Neuronal stem cell (in vitro differentiated cells): ENCODE results near the gene ZFR2.
A peak's percentile ranks its signal among the peaks of the same experiment; 100 is the strongest.

ENCODE experiments used
- DNase-seq: peaks from one replicate; pipeline ENCODE4 v3.0.0-alpha.2; 2013; ENCODE audit warnings: low spot score
- H2AFZ ChIP-seq: one replicate; pipeline ENCODE4 v1.6.1; 2013; ENCODE audit warnings: mild to moderate bottlenecking, low read length, inconsistent platforms
- H2AK5ac ChIP-seq: 2 replicates; pipeline ENCODE4 v1.6.1; 2013; ENCODE audit warnings: low read depth, mild to moderate bottlenecking, inconsistent platforms, low read length, moderate library complexity, mixed read lengths
- H2BK120ac ChIP-seq: 2 replicates; pipeline ENCODE4 v1.6.1; 2013; ENCODE audit warnings: low read depth, mild to moderate bottlenecking, inconsistent platforms, low read length, moderate library complexity, mixed read lengths
- H2BK12ac ChIP-seq: one replicate; pipeline ENCODE4 v1.6.1; 2013; ENCODE audit warnings: low read length, inconsistent platforms
- H2BK15ac ChIP-seq: 2 replicates; pipeline ENCODE4 v1.6.1; 2013; ENCODE audit warnings: mild to moderate bottlenecking, low read length, inconsistent platforms, mixed read lengths
- H2BK5ac ChIP-seq: one replicate; pipeline ENCODE4 v1.6.1; 2013; ENCODE audit warnings: inconsistent platforms, mild to moderate bottlenecking, low read length, moderate library complexity
- H3K14ac ChIP-seq: one replicate; pipeline ENCODE4 v1.6.1; 2013; ENCODE audit warnings: low read length, inconsistent platforms
- H3K18ac ChIP-seq: 2 replicates; pipeline ENCODE4 v1.6.1; 2013; ENCODE audit warnings: low read length, inconsistent platforms
- H3K23ac ChIP-seq: 2 replicates; pipeline ENCODE4 v1.6.1; 2013; ENCODE audit warnings: low read depth, mild to moderate bottlenecking, mixed read lengths, low read length, inconsistent platforms; ENCODE audit not compliant: poor library complexity
- H3K27ac ChIP-seq: replicated peaks from 3 replicates; pipeline ENCODE4 v1.5.1; 2013; ENCODE audit warnings: low read length, inconsistent platforms
- H3K27me3 ChIP-seq, 3 experiments: 2 replicates each; pipeline ENCODE4 v1.6.1; 2013; ENCODE audit warnings: low read length in 3 of 3, mild to moderate bottlenecking in 2 of 3, inconsistent platforms in 1 of 3, low read depth in 1 of 3, mixed read lengths in 1 of 3, moderate library complexity in 1 of 3; ENCODE audit not compliant: control insufficient read depth in 3 of 3, insufficient read depth in 3 of 3
- H3K36me3 ChIP-seq, 2 donors: replicated peaks in 1 of 2; 2 replicates each; pipeline ENCODE4 v1.6.1; 2013; ENCODE audit warnings: low read length in 2 of 2; ENCODE audit not compliant: control insufficient read depth in 2 of 2, insufficient read depth in 2 of 2
- H3K4ac ChIP-seq: 2 replicates; pipeline ENCODE4 v1.6.1; 2013; ENCODE audit warnings: inconsistent platforms, mild to moderate bottlenecking, low read length, moderate library complexity
- H3K4me1 ChIP-seq, 2 donors: 1 replicate in 1 of 2; 2 replicates in 1 of 2; pipeline ENCODE4 v1.6.1; 2013; ENCODE audit warnings: low read length in 2 of 2, low read depth in 1 of 2; ENCODE audit not compliant: control insufficient read depth in 2 of 2, insufficient read depth in 1 of 2
- H3K4me2 ChIP-seq: one replicate; pipeline ENCODE4 v1.6.1; 2013; ENCODE audit warnings: mild to moderate bottlenecking, low read length, inconsistent platforms; ENCODE audit not compliant: insufficient read depth, poor library complexity, severe bottlenecking
- H3K4me3 ChIP-seq, 2 donors: 2 replicates each; pipeline ENCODE4 v1.5.1; 2013; ENCODE audit warnings: low read length in 2 of 2, mild to moderate bottlenecking in 2 of 2, inconsistent platforms in 1 of 2, moderate library complexity in 1 of 2
- H3K79me1 ChIP-seq: one replicate; pipeline ENCODE4 v1.6.1; 2013; ENCODE audit warnings: low read depth, mild to moderate bottlenecking, inconsistent platforms, low read length, moderate library complexity
- H3K9ac ChIP-seq: one replicate; pipeline ENCODE4 v1.6.1; 2013; ENCODE audit warnings: mild to moderate bottlenecking, low read depth, low read length, inconsistent platforms; ENCODE audit not compliant: poor library complexity
- H3K9me3 ChIP-seq, 2 donors: replicated peaks in 1 of 2; 2 replicates each; pipeline versions ENCODE3 to v1.6.1; 2013; ENCODE audit warnings: low read length in 2 of 2, mild to moderate bottlenecking in 2 of 2, inconsistent platforms in 1 of 2, low read depth in 1 of 2, mixed read lengths in 1 of 2, moderate library complexity in 1 of 2; ENCODE audit not compliant: control insufficient read depth in 2 of 2, insufficient read depth in 1 of 2
- H4K8ac ChIP-seq: one replicate; pipeline ENCODE4 v1.6.1; 2013; ENCODE audit warnings: low read depth, mild to moderate bottlenecking, inconsistent platforms, low read length, moderate library complexity
- H4K91ac ChIP-seq: one replicate; pipeline ENCODE4 v1.6.1; 2013; ENCODE audit warnings: low read length, low read depth, mild to moderate bottlenecking, inconsistent platforms; ENCODE audit not compliant: poor library complexity
- WGBS, 2 donors: extraction: QIAGEN DNeasy Blood & Tissue Kit; methylation state at CpG; one replicate each; pipeline ENCODE4 v1.1.7; 2013; ENCODE audit warnings: missing lambda C conversion rate in 2 of 2, mixed read lengths in 1 of 2; ENCODE audit not compliant: insufficient read length in 2 of 2, insufficient replicate concordance in 1 of 2; ENCODE audit errors: extremely low coverage in 2 of 2; 5-methylcytosine and 5-hydroxymethylcytosine counted together

Gene ZFR2

DNA sequence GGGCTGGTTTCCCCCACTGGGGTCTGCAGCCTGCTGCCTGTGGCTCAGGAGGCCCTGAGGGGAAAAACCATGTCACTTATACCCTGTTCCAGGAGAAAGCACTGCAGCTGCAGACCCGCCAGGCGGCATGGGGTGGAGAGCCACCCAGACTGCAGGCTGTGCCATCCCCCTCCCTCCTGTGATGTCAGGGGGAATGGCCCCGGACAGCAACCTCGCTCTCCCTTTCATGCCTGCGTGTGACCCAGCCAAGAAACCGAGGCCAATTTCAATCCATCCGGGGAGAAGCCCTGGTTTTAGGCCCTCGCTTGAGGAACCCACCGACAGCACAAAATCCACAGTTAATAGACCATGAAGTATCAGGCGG, 45.5 kb downstream of the ZFR2 start:
- H2BK120ac ChIP-seq: no peak overlapping the region
- peak overlapping the region; percentile 17 for H3K18ac ChIP-seq
- no peak overlapping the region for H3K4me2 ChIP-seq
- H2BK5ac ChIP-seq: peak overlapping the region; percentile 11
- no peak overlapping the region for H3K9ac ChIP-seq
- no peak overlapping the region for H3K27ac ChIP-seq
- no peak overlapping the region for H4K8ac ChIP-seq
- no peak overlapping the region for H3K14ac ChIP-seq
- H3K79me1 ChIP-seq: no peaks in the 10 kb centered on the region
- no peak overlapping the region for H2AK5ac ChIP-seq
- H2BK12ac ChIP-seq: no peak overlapping the region
- no peaks in the 10 kb centered on the region for H3K36me3 ChIP-seq
- H3K4me3 ChIP-seq: no peak overlapping the region
- no peaks in the 10 kb centered on the region for H3K9me3 ChIP-seq
- no peak overlapping the region for H4K91ac ChIP-seq
- no peak overlapping the region for H2AFZ ChIP-seq
- peaks cover 0 to 2% of the 10 kb centered on the region in 2 donors for H3K4me1 ChIP-seq
- peaks cover 0 to 23% (median 0%) of the 10 kb centered on the region in 3 experiments for H3K27me3 ChIP-seq
- DNase-seq: no peak
- H3K4ac ChIP-seq: no peak overlapping the region
- H2BK15ac ChIP-seq: no peak overlapping the region
- no CpG with 5 or more reads among the region's 10 CpGs for WGBS, 2 donors
- H3K23ac ChIP-seq: peak overlapping the region; percentile 80

DNA sequence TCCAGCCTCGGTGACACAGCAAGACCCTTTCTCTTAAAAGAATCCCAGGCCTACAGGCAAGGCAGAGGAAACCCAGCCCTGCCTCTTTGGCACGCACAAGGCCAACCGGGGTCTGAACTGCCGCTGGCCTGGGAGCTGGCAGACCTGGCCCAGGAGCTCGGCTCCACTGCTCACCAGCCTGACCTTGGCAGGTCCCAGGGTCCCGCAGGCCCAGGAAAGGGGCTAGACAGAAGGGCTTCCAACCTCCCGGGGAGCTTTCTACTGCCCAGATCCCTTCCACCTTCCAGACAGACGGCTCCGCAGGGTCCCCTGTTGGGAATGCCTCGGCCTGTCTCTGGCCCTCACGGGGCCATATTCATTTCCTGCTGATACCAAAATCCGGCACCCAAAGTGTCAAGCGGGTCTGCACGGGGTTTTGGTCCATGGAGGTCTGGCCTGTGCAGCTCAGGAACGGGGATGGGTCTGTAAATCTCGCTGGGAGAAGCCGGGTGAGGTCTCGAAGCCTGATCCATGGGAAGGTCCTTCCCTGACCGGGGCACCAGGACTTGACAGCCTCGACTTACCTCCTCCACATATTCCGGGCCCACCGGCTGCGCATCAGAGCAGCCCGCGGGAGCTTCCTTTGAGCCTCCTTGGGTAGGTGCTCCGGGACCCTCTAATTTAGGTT, 46.0 kb downstream of the ZFR2 start:
- Histone ChIP-seq H2AFZ (no peak overlapping the region), H4K91ac (no peak overlapping the region), H2BK15ac (no peak overlapping the region), H3K23ac (no peak overlapping the region), H2AK5ac (peak overlapping the region; percentile 63), H3K14ac (no peak overlapping the region), H3K4me2 (no peak overlapping the region), H3K9ac (no peak overlapping the region), H3K27ac (no peak overlapping the region), H3K79me1 (no peaks in the 10 kb centered on the region), H2BK120ac (no peak overlapping the region), H3K27me3 (peaks cover 0 to 23% (median 0%) of the 10 kb centered on the region in 3 experiments), H3K18ac (no peak overlapping the region), H3K9me3 (no peaks in the 10 kb centered on the region), H2BK12ac (no peak overlapping the region), H3K4me3 (no peak overlapping the region), H3K4me1 (peaks cover 0 to 3% of the 10 kb centered on the region in 2 donors), H3K4ac (peak overlapping the region; percentile 23), H4K8ac (no peak overlapping the region), H2BK5ac (peak overlapping the region; percentile 11), H3K36me3 (no peaks in the 10 kb centered on the region)
- DNase-seq: no peak
- no CpG with 5 or more reads among the region's 26 CpGs for WGBS, 2 donors

DNA sequence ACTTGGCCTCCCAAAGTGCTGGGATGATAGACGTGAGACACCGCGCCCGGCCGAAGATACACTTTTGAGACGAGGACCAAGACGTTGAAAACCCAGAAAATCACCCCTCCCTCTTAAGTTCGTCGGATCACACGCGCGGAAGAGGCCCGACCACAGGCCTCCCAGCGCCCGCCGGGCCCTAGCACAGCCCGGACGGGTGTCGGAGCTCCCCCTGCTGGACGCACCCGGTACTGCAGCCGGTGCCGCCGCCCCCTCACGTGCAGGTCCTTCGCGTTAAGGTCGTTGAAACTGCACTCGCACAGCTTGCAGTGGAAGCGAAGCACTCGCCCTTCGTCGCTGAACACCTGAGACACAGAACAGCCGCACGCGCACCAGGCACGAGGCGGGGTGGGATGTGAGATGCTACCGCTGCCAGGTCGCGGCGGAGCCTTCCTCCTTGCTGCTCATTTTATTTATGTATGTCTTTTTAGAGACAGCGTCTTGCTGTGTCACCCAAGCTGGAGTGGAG, 46.9 kb downstream of the ZFR2 start:
- DNase-seq: peak; percentile 67
- H3K14ac ChIP-seq: no peak overlapping the region
- H3K27ac ChIP-seq: no peak overlapping the region
- peak overlapping the region; percentile 45 for H3K23ac ChIP-seq
- H2BK12ac ChIP-seq: no peak overlapping the region
- no peak overlapping the region for H2AFZ ChIP-seq
- no peaks in the 10 kb centered on the region for H3K36me3 ChIP-seq
- no peak overlapping the region for H2BK120ac ChIP-seq
- peaks cover 0 to 23% (median 0%) of the 10 kb centered on the region in 3 experiments for H3K27me3 ChIP-seq
- H3K4ac ChIP-seq: no peak overlapping the region
- H3K4me3 ChIP-seq: no peak overlapping the region
- H3K4me1 ChIP-seq: peaks cover 0 to 4% of the 10 kb centered on the region in 2 donors
- H4K91ac ChIP-seq: no peak overlapping the region
- WGBS, 2 donors: no CpG with 5 or more reads among the region's 43 CpGs
- H2BK15ac ChIP-seq: peak overlapping the region; percentile 83
- H2BK5ac ChIP-seq: no peak overlapping the region
- H3K79me1 ChIP-seq: no peaks in the 10 kb centered on the region
- no peaks in the 10 kb centered on the region for H3K9me3 ChIP-seq
- peak overlapping the region; percentile 24 for H2AK5ac ChIP-seq
- H3K4me2 ChIP-seq: no peak overlapping the region
- H4K8ac ChIP-seq: no peak overlapping the region
- H3K9ac ChIP-seq: peak overlapping the region; percentile 63
- H3K18ac ChIP-seq: peak overlapping the region; percentile 92

DNA sequence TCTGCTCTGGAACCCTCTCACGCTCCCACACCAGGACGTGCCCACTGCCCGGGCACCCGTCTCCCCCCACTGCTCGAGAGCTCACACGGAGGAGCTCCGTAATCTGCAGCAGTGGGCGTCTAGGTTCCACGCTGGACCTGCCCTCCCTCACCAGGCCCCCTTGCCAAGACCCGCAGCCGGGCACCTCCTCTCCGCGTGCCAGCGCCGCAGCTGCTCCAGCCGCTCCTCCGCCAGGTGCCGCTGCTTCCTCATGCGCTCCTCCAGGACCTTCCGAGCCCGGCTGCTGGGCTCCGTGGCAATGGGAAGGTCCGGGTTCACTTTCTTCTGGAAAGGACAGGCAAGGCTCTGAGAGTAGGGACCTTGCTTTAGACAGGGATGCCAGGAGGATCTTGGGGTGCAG, 47.7 kb downstream of the ZFR2 start:
- Histone ChIP-seq H3K4me1 (peaks cover 0 to 4% of the 10 kb centered on the region in 2 donors), H3K4ac (no peak overlapping the region), H2AFZ (no peak overlapping the region), H2BK120ac (no peak overlapping the region), H2AK5ac (peak overlapping the region; percentile 83), H3K18ac (peak overlapping the region; percentile 80), H3K36me3 (no peaks in the 10 kb centered on the region), H3K4me2 (no peak overlapping the region), H2BK5ac (peak overlapping the region; percentile 35), H3K14ac (peak overlapping the region; percentile 71), H3K79me1 (no peaks in the 10 kb centered on the region), H2BK12ac (peak overlapping the region; percentile 73), H3K23ac (peak overlapping the region; percentile 73), H3K27ac (no peak overlapping the region), H3K27me3 (peaks cover 0 to 23% (median 0%) of the 10 kb centered on the region in 3 experiments), H4K91ac (no peak overlapping the region), H4K8ac (no peak overlapping the region), H3K9me3 (no peaks in the 10 kb centered on the region), H3K9ac (no peak overlapping the region), H3K4me3 (no peak overlapping the region), H2BK15ac (peak overlapping the region; percentile 81)
- DNase-seq: no peak
- WGBS, 2 donors: no CpG with 5 or more reads among the region's 23 CpGs
